ENCODE results near the gene NAGA.

- TF ChIP-seq POLR2A (IDR thresholded peaks at IDR 0.05): no peak
- no peak for TF ChIP-seq CTCF (IDR thresholded peaks at IDR 0.05)
These were observed 41.2 kb upstream of the NAGA start for GRCh38 chr22:42111798-42112197.
